Right cardiac atrium (tissue), 5 donors: ENCODE measurements around the gene OPTC. TPM values are rescaled to one million over a fixed set of nuclear protein-coding genes. Genes with fewer than 3 reads are reported as not detected.

ENCODE experiments used
- polyA plus RNA-seq: library from polyadenylated mRNA; stranded (reverse); fragments of 200-250 nt; gene quantifications from one replicate; pipeline ENCODE4 v1.2.3, GENCODE V29; 2013
- total RNA-seq, 4 donors: library from RNA; stranded (reverse); fragmentation: NEBNext Ultra II Directional; extraction: Animal tissue kit (Norgen Biotek cat#: 25700); gene quantifications; one replicate each; pipeline ENCODE4 v1.2.1, GENCODE V29; 2021
- donor health status: healthy with polysubstance abuse.
- donor health status: DM: no; HTN: yes; CAD: no.
- donor health status: DM: no; HTN: no; CAD: no.
- donor health status: DM: no; HTN: yes; CAD: no; lungs with severe emphysema.
- donor health status: DM: yes; HTN: yes; CAD: no.

The OPTC gene
- total and polyA plus RNA-seq, 5 donors, result not detected

Other genes starting within 250 kb of the OPTC start
- gene BTG2, start 188.6 kb upstream of the OPTC start, total RNA-seq, result 100 to 1,000 TPM in 2 of 4 donors, 10 to 100 TPM in 2; 68.1 to 361 (median 105) TPM
- 333 TPM for gene BTG2, start 188.6 kb upstream of the OPTC start, polyA plus RNA-seq
- gene FMOD, start 143.0 kb upstream of the OPTC start, total RNA-seq, result 10 to 100 TPM; 54.8 to 91.6 (median 63.5) TPM
- 35.9 TPM for gene FMOD, start 143.0 kb upstream of the OPTC start, polyA plus RNA-seq
- 100 to 1,000 TPM in 1 of 4 donors, 10 to 100 TPM in 3; 43.9 to 109 (median 67.4) TPM for gene PRELP, start 18.3 kb upstream of the OPTC start, total RNA-seq
- 61.9 TPM for gene PRELP, start 18.3 kb upstream of the OPTC start, polyA plus RNA-seq
- gene ATP2B4, start 132.7 kb downstream of the OPTC start, total RNA-seq, result 100 to 1,000 TPM in 3 of 4 donors, 10 to 100 TPM in 1; 97.0 to 132 (median 112) TPM
- 65.7 TPM for gene ATP2B4, start 132.7 kb downstream of the OPTC start, polyA plus RNA-seq